Activated naive CD8-positive, alpha-beta T cell treated with anti-CD3 and anti-CD28 coated beads, Interleukin-2, amount 50 U/mL, for 24 hours (primary cell): ENCODE results near the gene CAMTA1.
"Not testable (repeated sequence)": the region's sequence is repeated elsewhere in the genome, so short reads cannot be mapped to it uniquely, and the experiment has no call there.

Source experiments
- ATAC-seq: fragments of 150-1000 bp; cut with Tn5 transposase; one replicate; pipeline ENCODE4 v1.10.0; 2021
- DNase-seq: peaks from one replicate; pipeline ENCODE4 v3.0.0; 2021
- H3K27ac Mint-ChIP-seq: one replicate; pipeline ENCODE4 v1.8.0; 2021; ENCODE audit warnings: mild to moderate bottlenecking, mixed read lengths
- H3K27me3 Mint-ChIP-seq: one replicate; pipeline ENCODE4 v1.8.0; 2021; ENCODE audit warnings: mixed read lengths
- H3K36me3 Mint-ChIP-seq: one replicate; pipeline ENCODE4 v1.8.0; 2021; ENCODE audit warnings: low read depth, mixed read lengths
- H3K4me1 Mint-ChIP-seq: one replicate; pipeline ENCODE4 v1.8.0; 2021; ENCODE audit warnings: mixed read lengths
- H3K4me3 Mint-ChIP-seq: one replicate; pipeline ENCODE4 v1.8.0; 2021; ENCODE audit warnings: mild to moderate bottlenecking, moderate library complexity, mixed read lengths
- H3K9me3 Mint-ChIP-seq: one replicate; pipeline ENCODE4 v1.8.0; 2021; ENCODE audit warnings: mixed read lengths

Gene CAMTA1

DNA sequence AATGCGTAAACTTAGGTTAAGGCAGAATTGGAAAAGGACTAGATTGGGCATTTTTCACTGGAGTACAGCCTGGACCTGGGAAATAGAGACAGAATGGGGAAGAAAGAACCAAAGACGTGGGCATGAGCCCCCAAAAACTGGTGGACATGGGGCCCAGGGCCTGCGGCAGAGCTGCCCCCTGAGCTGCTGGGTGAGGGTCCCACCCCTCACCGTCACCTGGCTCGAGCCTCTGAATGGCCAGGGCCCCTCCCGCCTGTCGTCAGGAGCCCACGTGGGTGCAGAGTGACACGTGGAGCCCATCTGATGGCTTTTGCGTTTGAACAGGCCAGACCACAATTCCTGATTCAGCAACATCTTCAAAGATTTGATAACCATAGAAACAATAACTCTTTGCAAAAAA lies 624.9 kb downstream of the CAMTA1 start:
- H3K27me3 Mint-ChIP-seq, result no peaks in the 10 kb centered on the region
- no peaks in the 10 kb centered on the region for H3K9me3 Mint-ChIP-seq
- H3K27ac Mint-ChIP-seq, result no peak overlapping the region
- no peaks in the 10 kb centered on the region for H3K36me3 Mint-ChIP-seq
- H3K4me1 Mint-ChIP-seq, result no peaks in the 10 kb centered on the region
- ATAC-seq (no peak), DNase-seq (no peak)
- no peak overlapping the region for H3K4me3 Mint-ChIP-seq

DNA sequence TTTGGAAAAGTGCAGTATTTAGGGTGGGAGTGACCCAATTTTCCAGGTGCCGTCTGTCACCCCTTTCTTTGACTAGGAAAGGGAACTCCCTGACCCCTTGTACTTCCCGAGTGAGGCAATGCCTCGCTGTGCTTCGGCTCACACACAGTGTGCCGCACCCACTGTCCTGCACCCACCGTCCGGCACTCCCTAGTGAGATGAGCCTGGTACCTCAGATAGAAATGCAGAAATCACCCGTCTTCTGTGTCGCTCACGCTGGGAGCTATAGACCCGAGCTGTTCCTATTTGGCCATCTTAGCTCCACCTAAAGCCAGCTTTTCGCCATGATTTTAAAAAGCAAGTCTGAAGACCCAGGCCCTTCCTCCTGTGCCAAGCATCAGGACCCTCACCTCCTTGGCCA lies 632.4 kb downstream of the CAMTA1 start:
- DNase-seq, H3K36me3 Mint-ChIP-seq, H3K27ac Mint-ChIP-seq, H3K9me3 Mint-ChIP-seq, H3K27me3 Mint-ChIP-seq, ATAC-seq, H3K4me3 Mint-ChIP-seq, H3K4me1 Mint-ChIP-seq: not testable (repeated sequence)

DNA sequence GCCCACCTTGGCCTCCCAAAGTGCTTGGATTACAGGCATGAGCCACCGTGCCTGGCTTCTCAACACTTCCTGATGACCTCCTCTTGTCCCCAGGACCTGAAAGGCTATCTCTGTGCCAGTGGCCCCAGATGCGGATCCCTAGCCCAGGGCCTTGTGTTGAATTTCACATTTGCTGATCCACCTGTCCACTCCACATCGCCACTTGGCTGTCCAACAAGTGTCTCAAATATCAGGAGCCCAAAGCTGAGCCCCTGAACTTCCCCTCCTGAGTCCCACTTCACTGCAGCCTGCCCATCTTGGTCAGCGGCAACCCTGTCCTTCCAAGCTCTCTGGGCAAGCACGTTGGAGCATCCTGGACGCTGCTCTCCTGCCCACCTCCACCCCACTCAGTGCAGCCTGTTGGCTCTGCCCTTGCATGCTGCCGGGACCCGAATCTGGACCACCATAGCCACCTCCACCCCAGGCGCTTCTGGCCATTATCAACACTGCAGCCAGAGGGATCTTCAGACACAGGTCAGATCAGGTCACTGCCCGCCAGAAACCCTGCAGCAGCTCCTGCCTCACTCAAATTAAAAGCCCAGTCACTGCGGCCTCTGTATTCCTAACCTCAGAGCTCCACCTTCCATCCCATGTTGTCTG lies 633.3 kb downstream of the CAMTA1 start:
- Mint-ChIP-seq H3K27ac (no peak overlapping the region), H3K4me3 (no peak overlapping the region), H3K9me3 (no peaks in the 10 kb centered on the region), H3K27me3 (peaks cover 6% of the 10 kb centered on the region), H3K4me1 (no peaks in the 10 kb centered on the region), H3K36me3 (no peaks in the 10 kb centered on the region)
- no peak for ATAC-seq
- no peak for DNase-seq

DNA sequence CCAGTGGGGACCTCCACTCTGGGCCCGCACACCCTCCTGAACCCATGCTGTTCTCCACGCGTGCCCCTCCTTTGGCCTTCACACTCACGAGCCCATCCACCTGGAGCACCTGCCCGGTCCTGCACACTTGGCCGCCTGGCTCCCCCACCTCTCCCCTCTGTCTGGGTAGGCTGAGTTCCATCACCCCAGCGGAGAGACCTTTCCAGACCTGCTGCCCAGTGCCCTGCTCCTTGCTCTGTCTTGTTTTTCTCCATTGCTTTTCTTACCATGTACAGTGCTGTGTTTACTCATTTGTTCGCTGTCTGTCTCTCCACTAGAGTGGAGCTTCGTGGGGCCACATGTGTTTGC lies 634.8 kb downstream of the CAMTA1 start:
- Mint-ChIP-seq H3K4me1 (no peaks in the 10 kb centered on the region), H3K9me3 (no peaks in the 10 kb centered on the region), H3K27ac (no peak overlapping the region), H3K36me3 (no peaks in the 10 kb centered on the region), H3K27me3 (peaks cover 6% of the 10 kb centered on the region), H3K4me3 (no peak overlapping the region)
- ATAC-seq (no peak), DNase-seq (no peak)

DNA sequence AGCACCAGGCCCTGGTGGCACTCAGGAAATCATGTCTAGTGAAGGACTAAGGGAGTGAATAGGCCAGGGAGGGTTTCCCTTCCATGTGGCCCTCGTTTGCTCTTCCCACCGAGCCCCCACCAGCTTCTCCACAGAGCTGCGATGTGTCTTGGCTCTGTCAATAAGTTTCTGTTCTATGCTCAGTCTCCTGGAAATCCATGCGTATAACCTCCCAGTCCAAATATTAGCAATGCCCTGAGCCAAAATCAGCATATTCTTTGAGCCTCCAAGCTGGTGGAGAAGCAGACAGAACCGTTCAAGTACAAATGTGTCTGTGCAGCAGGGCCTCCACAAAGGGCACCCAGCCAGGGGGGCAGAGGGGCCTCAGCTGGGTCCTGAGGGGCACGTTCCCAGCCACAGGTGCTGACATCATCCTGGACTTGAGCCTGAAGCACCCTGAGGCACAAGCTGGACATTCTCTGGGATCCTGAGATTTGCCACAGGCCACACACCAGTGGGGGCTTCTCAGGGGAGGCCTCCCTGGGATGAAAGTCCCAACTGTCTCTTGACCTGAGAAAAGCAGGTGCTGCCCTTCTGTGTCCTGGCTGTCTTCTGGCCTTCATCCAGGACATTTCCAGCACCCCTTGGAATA lies 635.3 kb downstream of the CAMTA1 start:
- DNase-seq (no peak), ATAC-seq (no peak)
- no peaks in the 10 kb centered on the region for H3K36me3 Mint-ChIP-seq
- no peak overlapping the region for H3K27ac Mint-ChIP-seq
- no peaks in the 10 kb centered on the region for H3K9me3 Mint-ChIP-seq
- H3K4me3 Mint-ChIP-seq, result no peak overlapping the region
- peaks cover 6% of the 10 kb centered on the region for H3K27me3 Mint-ChIP-seq
- H3K4me1 Mint-ChIP-seq, result no peaks in the 10 kb centered on the region

DNA sequence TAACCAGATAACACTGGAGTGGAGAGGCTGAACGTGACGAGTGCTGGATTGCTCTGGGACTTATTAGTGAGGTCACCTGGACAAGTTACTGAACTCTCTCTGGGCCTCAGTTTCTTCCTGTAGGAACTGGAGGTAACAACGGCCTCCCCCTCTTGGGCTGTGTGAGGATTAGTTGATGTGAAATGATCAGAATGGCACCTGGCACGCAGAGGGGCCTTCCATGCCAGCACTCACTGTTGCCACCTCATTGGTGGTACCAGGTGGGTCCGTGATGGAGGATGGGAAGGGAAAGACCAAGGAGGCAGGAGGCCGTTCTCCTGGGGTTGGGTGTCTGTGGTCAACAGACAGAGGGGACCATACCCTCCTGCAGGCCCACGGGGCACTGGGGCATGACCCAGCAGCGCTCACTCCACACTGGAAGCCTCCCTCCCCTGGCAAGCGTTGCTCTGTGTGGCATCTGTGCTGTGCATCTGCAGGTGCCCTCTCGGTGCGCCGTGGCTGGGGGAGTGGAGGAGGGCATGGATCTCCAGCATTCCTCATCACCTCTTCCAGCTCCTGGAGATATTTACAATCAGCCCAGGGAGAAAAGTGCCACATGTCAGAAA lies 636.3 kb downstream of the CAMTA1 start:
- H3K27ac Mint-ChIP-seq, result no peak overlapping the region
- H3K4me1 Mint-ChIP-seq, result no peaks in the 10 kb centered on the region
- DNase-seq (no peak), ATAC-seq (no peak)
- H3K9me3 Mint-ChIP-seq, result no peaks in the 10 kb centered on the region
- H3K4me3 Mint-ChIP-seq, result no peak overlapping the region
- H3K27me3 Mint-ChIP-seq, result peaks cover 4% of the 10 kb centered on the region
- H3K36me3 Mint-ChIP-seq, result no peaks in the 10 kb centered on the region

DNA sequence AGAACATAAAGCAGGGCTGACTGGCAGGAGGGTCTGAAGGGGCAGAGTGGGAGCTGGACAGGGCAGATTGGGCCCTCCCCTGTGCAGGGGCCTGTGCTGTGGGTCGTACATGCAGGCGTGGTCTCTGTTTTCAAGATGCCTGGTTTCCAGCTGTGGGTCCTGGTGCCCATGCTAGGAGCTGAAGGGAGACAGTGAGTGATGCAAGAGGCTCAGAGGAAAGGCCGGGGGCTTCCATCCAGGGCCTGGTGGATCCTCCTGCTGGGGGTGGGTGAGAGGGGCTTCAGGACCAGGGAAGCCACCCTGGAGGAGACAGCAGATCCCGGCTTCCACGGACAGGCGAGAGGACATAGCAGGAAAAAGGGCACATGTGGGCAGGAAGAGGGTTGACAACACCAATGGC lies 636.8 kb downstream of the CAMTA1 start:
- H3K9me3 Mint-ChIP-seq, result no peaks in the 10 kb centered on the region
- peaks cover 4% of the 10 kb centered on the region for H3K27me3 Mint-ChIP-seq
- no peak overlapping the region for H3K4me3 Mint-ChIP-seq
- DNase-seq, result no peak
- ATAC-seq, result no peak
- H3K27ac Mint-ChIP-seq, result no peak overlapping the region
- no peaks in the 10 kb centered on the region for H3K4me1 Mint-ChIP-seq
- H3K36me3 Mint-ChIP-seq, result no peaks in the 10 kb centered on the region

DNA sequence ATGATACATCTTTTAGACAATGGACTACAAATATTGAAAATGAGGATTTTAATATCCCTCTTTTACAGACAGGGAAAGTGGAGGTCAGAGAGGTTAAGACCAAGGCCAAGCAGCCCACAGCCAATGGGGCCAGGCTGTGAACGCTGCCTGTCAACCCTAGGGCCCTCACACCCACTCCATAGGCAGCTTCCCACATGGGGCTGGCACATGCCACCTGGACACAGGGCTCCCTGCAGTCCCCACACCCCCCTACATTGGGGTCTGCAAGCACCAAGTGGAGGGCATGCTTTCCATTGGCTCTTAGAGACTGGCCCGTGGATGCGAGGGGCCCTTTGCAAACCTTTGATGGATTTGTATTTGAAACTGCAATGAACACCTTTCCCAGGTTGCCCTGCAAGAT lies 637.3 kb downstream of the CAMTA1 start:
- Mint-ChIP-seq H3K36me3 (no peaks in the 10 kb centered on the region), H3K27me3 (peaks cover 4% of the 10 kb centered on the region)

DNA sequence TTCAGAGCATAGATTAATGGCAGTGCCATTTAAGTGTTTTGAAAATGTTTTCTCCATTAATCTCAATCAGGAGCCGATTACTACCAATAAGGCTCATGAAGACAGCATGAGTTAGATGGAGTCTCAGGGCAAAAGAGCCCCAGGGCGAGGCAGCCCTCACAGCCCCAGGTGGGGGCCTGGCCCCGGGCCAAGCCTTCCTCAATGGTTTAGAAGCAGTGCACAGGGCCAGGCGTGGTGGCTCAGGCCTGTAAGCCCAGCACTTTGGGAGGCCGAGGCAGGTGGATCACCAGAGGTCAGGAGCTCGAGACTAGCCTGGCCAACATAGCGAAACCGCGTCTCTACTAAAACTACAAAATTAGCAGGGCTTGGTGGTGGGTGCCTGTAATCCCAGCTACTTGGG lies 637.7 kb downstream of the CAMTA1 start:
- ATAC-seq (no peak), DNase-seq (no peak)
- H3K27ac Mint-ChIP-seq, result no peak overlapping the region
- H3K27me3 Mint-ChIP-seq, result peaks cover 4% of the 10 kb centered on the region
- no peak overlapping the region for H3K4me3 Mint-ChIP-seq
- no peaks in the 10 kb centered on the region for H3K36me3 Mint-ChIP-seq
- H3K9me3 Mint-ChIP-seq, result no peaks in the 10 kb centered on the region
- no peaks in the 10 kb centered on the region for H3K4me1 Mint-ChIP-seq

More for the DNA sequence above, 637.3 kb downstream of the CAMTA1 start:
- Mint-ChIP-seq H3K4me3 (no peak overlapping the region), H3K9me3 (no peaks in the 10 kb centered on the region), H3K4me1 (no peaks in the 10 kb centered on the region), H3K27ac (no peak overlapping the region)
- DNase-seq, result no peak
- ATAC-seq, result no peak

DNA sequence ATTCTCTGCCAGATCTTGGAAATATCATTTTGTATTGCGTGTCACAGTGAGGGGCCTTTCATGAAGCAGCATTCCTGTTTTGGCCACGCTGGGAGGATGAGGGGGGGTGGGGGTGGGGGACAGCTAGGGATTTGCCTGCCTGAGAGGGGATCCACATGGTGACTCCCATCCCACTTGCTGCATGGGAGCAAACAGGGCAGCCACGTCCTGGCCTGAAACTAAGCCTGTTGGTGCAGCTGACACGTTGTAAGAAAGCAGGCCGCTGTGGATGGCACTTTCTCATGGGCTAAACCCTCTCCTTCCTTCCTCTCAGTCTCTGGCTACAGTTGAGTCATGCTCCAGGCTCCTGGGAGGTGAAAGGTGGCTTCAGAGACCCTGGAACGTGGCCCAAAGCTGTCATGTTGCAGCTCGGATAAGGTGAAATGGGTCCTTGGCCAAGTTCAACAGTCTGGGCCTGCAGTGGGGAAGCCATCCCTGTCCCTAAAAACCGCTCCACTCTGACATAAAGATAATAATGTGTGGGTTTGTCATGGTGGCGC lies 639.2 kb downstream of the CAMTA1 start:
- Mint-ChIP-seq H3K27ac (no peak overlapping the region), H3K9me3 (no peaks in the 10 kb centered on the region), H3K4me1 (no peaks in the 10 kb centered on the region), H3K36me3 (no peaks in the 10 kb centered on the region), H3K4me3 (no peak overlapping the region), H3K27me3 (no peaks in the 10 kb centered on the region)
- DNase-seq, result no peak
- no peak for ATAC-seq

DNA sequence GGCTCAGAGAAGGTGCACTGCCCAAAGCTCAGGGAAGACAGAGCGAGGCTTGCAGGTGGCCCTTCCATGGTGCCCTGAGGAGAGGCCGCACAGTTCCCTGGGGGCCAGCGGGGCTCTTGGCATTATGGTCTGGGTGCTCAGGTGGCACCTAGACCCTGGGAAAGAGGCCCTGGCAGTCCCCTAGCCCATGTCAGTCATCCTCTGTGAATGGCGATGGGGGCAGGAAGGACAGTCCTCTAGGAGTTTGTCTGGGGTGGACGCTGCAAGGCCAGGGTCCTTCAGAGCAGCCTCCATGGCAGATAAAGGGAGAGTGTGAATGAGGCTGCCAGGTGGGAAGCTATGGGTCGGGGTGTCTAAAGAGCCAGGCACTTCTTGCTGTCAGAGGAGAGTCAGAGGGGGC lies 640.0 kb downstream of the CAMTA1 start:
- ATAC-seq, result no peak

DNA sequence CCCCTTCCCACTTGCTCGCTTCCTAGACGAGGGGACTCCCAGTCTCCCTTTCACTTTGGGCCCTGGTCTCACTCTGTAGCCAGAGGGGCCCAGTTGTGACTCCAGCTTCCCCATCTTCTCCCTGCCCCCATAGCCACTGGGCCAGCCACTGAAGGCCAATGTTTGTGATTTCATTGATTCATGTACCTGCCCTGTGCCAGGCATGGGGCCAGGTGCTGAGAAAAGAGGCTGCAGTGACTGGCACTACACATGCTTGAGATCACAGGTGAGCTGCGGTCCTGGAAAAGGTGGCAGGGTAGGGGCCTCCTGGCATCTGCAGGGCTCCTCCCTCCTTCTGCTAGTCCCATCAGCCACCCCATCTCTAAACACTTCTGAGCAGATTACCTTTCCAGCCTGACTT lies 640.5 kb downstream of the CAMTA1 start:
- H3K27me3 Mint-ChIP-seq, result no peaks in the 10 kb centered on the region
- ATAC-seq (no peak), DNase-seq (no peak)
- H3K27ac Mint-ChIP-seq, result no peak overlapping the region
- no peaks in the 10 kb centered on the region for H3K9me3 Mint-ChIP-seq
- H3K4me1 Mint-ChIP-seq, result no peaks in the 10 kb centered on the region
- H3K4me3 Mint-ChIP-seq, result no peak overlapping the region
- no peaks in the 10 kb centered on the region for H3K36me3 Mint-ChIP-seq

More for the DNA sequence above, 640.0 kb downstream of the CAMTA1 start:
- Mint-ChIP-seq H3K9me3 (no peaks in the 10 kb centered on the region), H3K36me3 (no peaks in the 10 kb centered on the region), H3K4me1 (no peaks in the 10 kb centered on the region), H3K27ac (no peak overlapping the region), H3K27me3 (no peaks in the 10 kb centered on the region), H3K4me3 (no peak overlapping the region)
- DNase-seq, result no peak

DNA sequence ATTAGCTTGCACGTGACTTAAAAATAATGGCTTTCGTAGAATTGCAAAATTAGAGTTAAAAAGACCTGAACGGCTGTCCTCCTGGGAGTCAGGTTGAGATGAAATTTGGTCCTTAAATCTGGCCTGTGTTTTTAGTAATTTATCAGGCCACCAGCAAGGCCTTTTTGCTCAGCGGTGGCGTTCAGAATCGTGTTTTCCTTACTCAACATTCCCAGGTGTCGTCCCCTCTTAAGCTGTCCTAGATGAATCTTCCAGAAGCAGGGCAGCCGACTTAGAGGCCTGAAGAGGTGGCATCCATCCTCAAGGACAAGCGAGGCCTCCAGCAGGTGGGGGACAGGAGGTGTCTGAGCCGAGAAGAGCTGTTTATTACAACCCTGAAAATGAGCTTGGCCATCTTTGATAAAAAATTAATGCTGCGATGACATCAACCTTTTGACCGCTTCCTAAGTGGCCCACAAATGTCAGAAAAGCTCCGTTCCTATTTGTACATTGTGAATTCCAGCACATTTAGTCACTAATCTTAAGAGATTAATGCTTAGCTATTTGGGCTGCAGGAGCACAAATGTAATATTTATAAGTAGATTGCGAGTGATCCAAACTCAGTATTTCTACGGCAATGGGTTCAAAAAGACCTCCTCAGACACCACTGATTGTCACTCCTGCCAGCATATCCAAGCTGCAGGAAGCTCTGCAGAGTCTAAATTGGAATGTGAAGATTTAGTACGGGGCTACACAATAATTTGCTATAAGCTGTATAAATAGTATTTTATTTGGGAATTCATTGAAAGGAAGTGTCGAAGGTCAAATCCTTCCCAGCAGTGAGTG lies 641.7 kb downstream of the CAMTA1 start:
- Mint-ChIP-seq H3K9me3 (no peaks in the 10 kb centered on the region), H3K4me1 (no peaks in the 10 kb centered on the region), H3K36me3 (no peaks in the 10 kb centered on the region), H3K27ac (no peak overlapping the region), H3K27me3 (no peaks in the 10 kb centered on the region), H3K4me3 (no peak overlapping the region)
- DNase-seq (no peak), ATAC-seq (no peak)

DNA sequence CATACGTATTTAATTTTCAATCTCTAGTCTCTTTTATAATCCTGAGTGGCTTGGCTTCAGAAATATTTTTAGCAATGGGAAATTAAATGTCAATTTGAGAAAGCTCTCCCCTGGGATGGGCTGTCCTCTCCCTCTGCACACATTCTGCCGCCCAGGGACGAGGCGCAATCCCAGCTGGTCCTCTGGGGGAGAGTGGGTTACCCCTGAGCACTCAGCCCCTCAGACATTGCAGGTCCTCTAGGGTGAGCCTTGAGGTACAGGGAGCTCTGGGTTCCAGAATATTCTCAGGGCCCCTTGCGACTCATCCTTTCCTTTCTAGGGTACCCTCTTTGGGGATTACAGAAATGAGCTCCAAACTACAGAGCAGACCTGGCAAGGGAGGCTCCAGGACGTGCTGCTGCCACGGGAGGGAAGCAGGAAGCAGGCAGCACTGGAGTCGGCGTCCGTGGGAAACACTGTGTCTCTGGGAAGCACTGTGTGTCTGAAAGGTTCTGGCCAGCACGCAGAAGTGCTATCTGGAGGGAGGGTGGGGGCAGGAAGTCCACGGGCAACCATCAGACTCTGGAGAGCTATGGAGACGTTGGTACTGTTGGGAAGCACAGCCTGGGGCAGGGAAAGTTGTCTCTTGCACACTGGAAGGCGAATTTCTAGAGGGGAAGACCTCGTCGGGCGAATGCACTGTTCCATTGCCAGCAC lies 642.5 kb downstream of the CAMTA1 start:
- Mint-ChIP-seq H3K4me1 (no peaks in the 10 kb centered on the region), H3K27me3 (no peaks in the 10 kb centered on the region), H3K4me3 (no peak overlapping the region), H3K9me3 (no peaks in the 10 kb centered on the region), H3K36me3 (no peaks in the 10 kb centered on the region), H3K27ac (no peak overlapping the region)
- DNase-seq, result no peak
- no peak for ATAC-seq
